SK-N-SH (cell line): ENCODE measurements around the gene TKT.

Experiments used
- EP300 ChIP-seq, 2 experiments: IDR thresholded peaks; 2 replicates each; pipeline versions ENCODE4 v1.4.0 to v1.6.1; 2012; ENCODE audit warnings: borderline replicate concordance in 1 of 2, low read depth in 1 of 2, low read length in 1 of 2
- FOSL2 ChIP-seq: IDR thresholded peaks from 2 replicates; pipeline ENCODE4 v1.4.0; 2012; ENCODE audit warnings: low read depth, mild to moderate bottlenecking, moderate library complexity, borderline replicate concordance
- FOXM1 ChIP-seq: IDR thresholded peaks from 2 replicates; pipeline ENCODE4 v1.4.0; 2012; ENCODE audit warnings: low read depth, mild to moderate bottlenecking
- GABPA ChIP-seq: IDR thresholded peaks from 2 replicates; pipeline ENCODE4 v1.4.0; 2012; ENCODE audit warnings: low read depth, mild to moderate bottlenecking
- MXI1 ChIP-seq: IDR thresholded peaks from 2 replicates; pipeline ENCODE4 v1.6.1; 2012; ENCODE audit warnings: mild to moderate bottlenecking, low read depth, low read length, improper control_type of control experiment
- NFIC ChIP-seq: IDR thresholded peaks from 2 replicates; pipeline ENCODE4 v1.4.0; 2012; ENCODE audit warnings: borderline replicate concordance
- POLR2AphosphoS5 ChIP-seq: IDR thresholded peaks from 2 replicates; pipeline ENCODE4 v1.6.1; 2012; ENCODE audit warnings: low read depth, low read length
- RXRA ChIP-seq: IDR thresholded peaks from 2 replicates; pipeline ENCODE4 v1.4.0; 2012; ENCODE audit warnings: low read depth, mild to moderate bottlenecking, borderline replicate concordance
- TAF1 ChIP-seq: IDR thresholded peaks from 2 replicates; pipeline ENCODE4 v1.6.1; 2012; ENCODE audit warnings: low read depth, mild to moderate bottlenecking, low read length, moderate library complexity, borderline replicate concordance
- TCF12 ChIP-seq: IDR thresholded peaks from 2 replicates; pipeline ENCODE4 v1.4.0; 2012
- TF ChIP-seq, protein P1 (sequence below): fragments of 200-600 bp; sonication (generic); IDR thresholded peaks from 2 replicates; pipeline ENCODE4 v1.6.1; 2017; ENCODE audit warnings: antibody characterized with exemption, mild to moderate bottlenecking, moderate library complexity
- TF ChIP-seq, protein P2 (sequence below): fragments of 150-350 bp; IDR thresholded peaks from 2 replicates; pipeline ENCODE4 v1.6.1; 2017; ENCODE audit warnings: antibody characterized with exemption, low read length, low read depth, borderline replicate concordance

DNA sequence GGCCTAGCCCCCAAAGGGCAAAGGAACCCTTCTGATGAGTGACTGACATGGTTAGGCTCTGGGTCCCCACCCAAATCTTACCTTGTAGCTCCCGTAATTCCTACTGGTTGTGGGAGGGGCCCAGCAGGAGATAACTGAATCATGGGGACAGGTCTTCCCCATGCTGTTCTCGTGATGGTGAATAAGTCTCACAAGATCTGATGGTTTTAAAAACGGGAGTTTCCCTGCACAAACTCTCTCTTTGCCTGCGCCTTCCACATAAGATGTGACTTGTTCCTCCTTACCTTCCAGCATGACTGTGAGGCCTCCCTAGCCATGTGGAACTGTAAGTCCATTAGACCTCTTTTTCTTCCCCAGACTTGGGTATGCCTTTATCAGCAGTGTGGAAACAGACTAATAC lies 16.9 kb downstream of the TKT start:
- TF ChIP-seq FOSL2, result no peak
- TF ChIP-seq FOXM1, result no peak
- TF ChIP-seq, protein P1, sequence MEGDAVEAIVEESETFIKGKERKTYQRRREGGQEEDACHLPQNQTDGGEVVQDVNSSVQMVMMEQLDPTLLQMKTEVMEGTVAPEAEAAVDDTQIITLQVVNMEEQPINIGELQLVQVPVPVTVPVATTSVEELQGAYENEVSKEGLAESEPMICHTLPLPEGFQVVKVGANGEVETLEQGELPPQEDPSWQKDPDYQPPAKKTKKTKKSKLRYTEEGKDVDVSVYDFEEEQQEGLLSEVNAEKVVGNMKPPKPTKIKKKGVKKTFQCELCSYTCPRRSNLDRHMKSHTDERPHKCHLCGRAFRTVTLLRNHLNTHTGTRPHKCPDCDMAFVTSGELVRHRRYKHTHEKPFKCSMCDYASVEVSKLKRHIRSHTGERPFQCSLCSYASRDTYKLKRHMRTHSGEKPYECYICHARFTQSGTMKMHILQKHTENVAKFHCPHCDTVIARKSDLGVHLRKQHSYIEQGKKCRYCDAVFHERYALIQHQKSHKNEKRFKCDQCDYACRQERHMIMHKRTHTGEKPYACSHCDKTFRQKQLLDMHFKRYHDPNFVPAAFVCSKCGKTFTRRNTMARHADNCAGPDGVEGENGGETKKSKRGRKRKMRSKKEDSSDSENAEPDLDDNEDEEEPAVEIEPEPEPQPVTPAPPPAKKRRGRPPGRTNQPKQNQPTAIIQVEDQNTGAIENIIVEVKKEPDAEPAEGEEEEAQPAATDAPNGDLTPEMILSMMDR, result no peak
- no peak for TF ChIP-seq RXRA
- TF ChIP-seq GABPA, result no peak
- TF ChIP-seq EP300 (IDR thresholded peaks at IDR 0.05; ENCODE audit: borderline replicate concordance in 1 of 2, low read depth in 1 of 2, low read length in 1 of 2), result no peak
- no peak for TF ChIP-seq TAF1
- TF ChIP-seq POLR2AphosphoS5, result no peak
- TF ChIP-seq MXI1, result no peak
- no peak for TF ChIP-seq NFIC
- TF ChIP-seq TCF12, result no peak
- TF ChIP-seq, protein P2, sequence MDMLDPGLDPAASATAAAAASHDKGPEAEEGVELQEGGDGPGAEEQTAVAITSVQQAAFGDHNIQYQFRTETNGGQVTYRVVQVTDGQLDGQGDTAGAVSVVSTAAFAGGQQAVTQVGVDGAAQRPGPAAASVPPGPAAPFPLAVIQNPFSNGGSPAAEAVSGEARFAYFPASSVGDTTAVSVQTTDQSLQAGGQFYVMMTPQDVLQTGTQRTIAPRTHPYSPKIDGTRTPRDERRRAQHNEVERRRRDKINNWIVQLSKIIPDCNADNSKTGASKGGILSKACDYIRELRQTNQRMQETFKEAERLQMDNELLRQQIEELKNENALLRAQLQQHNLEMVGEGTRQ, result no peak
